Measurements from ENCODE around the gene RASIP1.

Gene RASIP1

DNA sequence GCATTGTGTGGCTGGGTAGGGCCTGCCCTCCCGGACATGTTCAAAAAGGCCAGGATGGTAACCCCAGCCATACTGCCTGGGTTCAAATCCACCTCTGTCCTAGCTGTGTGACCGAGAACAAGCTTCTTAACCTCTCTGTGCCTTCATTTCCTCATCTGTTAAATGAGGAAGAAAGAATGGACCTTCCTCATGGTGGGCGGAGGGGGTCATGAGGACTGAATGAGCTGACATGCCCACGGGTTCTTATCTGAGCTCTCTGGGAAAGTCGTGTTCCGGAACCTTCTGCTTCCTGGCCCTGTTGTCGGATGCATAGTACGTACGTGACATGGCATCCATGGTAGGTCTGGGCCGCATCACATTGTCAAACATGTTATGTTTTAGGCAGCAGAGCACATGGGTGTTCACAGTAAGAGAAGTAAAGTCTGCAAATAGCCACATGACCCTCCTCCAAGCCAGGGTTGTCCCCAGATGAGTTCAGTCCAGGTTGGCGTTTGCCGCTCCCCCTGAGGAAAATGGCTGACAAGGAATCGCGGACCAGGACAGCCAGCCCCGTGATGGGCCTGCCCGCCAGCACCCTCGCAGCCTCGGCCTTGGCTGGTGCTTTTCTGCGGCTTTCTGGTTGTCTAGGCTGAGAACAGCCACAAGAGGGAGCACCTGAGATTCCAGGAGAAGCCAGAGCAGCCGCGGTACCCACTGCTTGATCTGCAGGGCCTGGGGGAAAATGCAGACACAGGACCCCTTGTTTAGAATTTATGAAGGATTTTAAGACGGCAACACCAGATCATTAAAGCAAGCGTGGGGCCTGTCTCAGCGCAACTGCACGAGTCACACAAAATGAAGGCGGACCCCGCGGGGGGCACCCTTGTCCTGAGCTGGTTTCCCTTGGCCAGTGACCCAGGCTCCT is 65.2 kb downstream of the RASIP1 start:
- peak; percentile 55 for DNase-seq (ENCODE audit: low read depth)

DNA sequence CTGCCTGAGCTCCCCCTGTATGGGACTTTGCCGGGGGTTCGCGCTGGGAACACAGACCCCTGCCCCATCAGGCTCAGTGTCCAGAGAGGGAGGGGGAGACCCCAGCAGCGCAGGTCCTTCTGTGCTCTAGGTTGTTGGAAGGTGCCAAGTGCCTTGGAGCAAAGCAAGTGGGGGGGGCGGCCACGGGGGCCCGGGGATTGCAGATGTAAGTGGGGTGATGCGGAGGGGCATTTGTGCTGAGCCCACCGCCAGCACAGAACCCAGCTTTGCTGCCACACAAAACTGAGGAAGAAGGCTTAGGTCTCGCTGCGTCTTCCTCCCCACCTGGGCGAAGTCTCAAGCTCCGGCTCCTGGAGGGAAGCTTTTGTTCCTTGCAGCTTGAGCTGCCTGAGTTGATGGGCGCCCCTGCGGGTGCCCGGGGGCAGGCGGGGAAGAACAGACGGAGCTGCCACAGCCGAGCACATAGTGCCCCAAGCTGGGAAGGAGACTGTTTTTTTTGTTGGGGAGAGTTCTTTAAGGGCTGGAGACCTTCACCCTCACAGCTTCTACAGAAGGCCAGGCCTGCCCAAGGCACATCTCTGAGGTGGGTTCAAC is 66.1 kb downstream of the RASIP1 start:
- DNase-seq (ENCODE audit: low read depth): no peak

DNA sequence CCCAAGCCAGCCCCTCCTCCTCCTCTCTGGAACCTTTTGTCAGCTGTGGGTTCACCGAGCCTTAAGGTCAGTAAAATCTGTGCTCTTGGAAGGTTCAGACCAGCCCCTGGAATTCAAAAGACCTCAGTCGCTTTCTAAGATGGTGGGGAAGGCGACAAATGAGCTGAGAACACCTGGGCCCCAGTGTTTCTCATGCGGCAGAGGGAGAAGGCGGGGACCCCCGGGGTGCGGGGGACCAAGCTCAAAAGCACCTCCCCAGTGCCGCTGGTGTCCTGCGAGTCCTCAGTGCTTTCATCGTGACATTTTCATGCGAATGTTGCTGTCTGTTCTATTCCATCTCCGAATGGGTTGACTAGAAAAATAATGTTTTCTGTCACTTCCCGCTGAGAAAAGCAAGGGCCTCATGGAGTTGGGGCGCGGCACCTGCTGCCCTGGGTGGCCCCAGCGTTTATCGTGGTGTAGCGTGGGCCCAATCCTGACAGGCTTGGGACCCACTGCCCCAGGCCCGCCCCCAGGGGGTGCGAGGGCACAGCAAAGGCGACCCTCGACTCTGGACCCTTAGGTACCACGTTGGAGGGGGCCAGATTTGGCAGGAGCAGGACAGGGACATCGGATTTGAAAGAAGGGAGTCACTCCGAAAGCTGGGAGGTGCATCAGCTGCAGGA is 66.8 kb downstream of the RASIP1 start:
- DNase-seq (ENCODE audit: low read depth): no peak

DNA sequence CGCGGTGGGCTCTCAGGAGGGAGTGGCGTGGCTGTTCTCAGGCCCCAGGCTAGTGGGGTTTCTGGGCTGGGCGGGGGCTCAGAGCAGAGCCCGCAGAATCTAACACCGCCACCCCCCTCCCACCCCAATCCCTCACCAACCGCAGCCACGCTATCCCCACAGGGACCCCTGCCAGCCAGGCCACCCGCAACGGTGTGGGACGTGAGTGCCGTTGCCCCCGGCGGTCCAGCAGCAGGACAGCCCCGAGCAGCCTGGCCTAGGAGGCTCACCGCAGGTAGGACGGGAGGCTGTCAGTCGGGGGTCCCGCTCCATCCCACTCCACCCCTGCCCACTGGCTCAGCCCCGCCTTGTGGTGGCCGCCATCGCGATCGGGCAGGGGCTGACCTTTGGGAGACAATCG is 67.4 kb downstream of the RASIP1 start, which contains the start of gene NTN5:
TSS of gene NTN5 (minus strand) at position 24 of the 400 bp plus-strand sequence. CDS start 2,031 bp downstream, outside the sequence.
- no peak for DNase-seq (ENCODE audit: low read depth)

DNA sequence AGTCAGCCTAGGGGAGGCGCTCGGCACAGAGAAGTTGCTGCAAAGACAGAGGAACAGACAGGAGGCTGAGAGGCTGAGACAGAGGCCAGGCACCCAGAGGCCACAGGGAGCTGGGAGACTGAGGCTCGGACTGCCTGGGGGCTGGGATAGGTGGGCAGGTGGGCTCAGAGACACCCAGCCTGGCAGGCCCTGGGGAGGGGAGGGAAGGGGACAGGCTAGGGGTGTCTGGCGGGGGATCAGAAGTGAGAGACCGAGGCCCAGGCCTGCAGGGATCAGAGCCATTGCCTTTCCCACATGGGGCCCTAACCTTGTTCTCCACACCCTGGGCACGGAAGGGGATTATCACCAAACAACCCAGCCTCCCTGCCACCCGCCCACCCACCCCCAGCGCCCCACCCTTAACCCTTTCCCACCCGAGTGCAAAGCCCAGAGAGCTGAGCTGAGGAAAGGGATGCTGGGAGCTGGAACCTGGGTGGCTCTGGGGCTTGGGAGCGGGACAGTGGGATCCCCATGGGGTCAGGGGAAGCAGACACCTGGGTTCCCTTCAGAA is 68.9 kb downstream of the RASIP1 start:
- DNase-seq (ENCODE audit: low read depth): no peak

DNA sequence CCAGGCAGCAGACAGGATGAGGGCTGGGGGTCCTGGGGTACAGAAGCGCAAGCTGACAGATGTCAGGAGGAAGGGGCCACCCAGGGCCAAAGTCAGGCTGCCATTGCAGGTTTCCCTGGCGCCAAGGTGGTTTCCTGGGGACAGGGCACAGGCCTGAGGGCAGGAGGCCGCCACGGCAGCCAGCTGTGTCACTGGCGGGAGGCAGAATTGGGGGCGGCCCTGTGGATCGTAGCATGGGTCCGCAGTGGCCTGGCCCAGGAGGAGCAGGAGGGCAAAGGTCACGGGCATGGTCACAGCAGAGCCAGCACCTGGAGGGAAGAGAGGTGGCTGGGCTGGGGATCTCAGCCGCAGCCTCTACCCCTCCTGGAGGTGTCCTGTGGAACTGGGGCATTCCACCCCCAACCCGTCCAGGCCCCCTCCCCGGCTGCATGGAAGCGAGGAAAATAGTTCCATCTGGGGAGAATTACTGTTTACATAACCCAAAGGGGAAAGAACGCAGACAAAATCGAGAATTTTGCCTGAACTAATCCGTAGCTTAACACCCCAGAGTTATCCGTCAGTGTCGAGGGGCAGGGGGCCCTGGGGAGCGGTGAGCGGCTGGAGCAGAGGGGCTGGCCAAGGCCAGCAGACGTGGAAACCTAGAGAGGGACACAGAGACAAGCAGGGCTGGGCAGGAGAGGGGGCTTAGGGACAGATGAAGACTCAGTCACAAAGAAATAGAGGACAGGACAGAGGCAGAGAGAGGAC is 69.5 kb downstream of the RASIP1 start:
- DNase-seq (ENCODE audit: low read depth): no peak
